ENCODE measurements around the gene COL26A1.

DNA sequence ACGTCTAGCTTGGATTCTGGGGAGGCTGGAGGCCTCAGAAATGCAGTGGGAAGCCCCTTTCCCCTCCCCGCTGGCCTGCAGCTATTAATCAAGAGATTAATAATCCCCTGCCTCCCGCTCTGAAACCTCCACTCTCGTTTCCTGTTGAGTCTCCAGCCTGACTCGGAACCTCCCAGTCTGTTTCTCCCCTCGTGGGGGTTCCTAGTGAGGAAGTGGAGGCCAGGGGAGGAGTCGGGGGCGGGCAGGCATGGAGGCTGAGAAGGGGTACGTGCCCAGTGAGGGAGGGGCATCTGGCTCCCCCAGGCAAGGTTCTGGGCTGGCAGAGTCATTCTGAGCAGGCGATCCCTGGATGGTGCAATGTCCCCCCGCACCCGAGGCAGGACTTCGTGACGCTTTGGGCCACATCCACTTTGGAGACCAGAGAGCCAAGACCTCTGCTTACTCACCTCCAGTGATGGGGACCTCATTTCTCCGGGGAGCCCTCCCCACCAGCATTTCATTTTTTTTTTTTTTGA lies 73.6 kb downstream of the COL26A1 start:
- TF ChIP-seq, protein P1, sequence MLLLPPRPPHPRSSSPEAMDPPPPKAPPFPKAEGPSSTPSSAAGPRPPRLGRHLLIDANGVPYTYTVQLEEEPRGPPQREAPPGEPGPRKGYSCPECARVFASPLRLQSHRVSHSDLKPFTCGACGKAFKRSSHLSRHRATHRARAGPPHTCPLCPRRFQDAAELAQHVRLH (tag by site-specific recombination; IDR thresholded peaks at IDR 0.05) = no peak
- TF ChIP-seq ZFP37 (tag by site-specific recombination; IDR thresholded peaks at IDR 0.05) (no peak), ZXDB (tag by site-specific recombination; IDR thresholded peaks at IDR 0.05) (no peak), ZNF548 (tag by site-specific recombination; IDR thresholded peaks at IDR 0.05) (no peak)
- TF ChIP-seq, protein P2, sequence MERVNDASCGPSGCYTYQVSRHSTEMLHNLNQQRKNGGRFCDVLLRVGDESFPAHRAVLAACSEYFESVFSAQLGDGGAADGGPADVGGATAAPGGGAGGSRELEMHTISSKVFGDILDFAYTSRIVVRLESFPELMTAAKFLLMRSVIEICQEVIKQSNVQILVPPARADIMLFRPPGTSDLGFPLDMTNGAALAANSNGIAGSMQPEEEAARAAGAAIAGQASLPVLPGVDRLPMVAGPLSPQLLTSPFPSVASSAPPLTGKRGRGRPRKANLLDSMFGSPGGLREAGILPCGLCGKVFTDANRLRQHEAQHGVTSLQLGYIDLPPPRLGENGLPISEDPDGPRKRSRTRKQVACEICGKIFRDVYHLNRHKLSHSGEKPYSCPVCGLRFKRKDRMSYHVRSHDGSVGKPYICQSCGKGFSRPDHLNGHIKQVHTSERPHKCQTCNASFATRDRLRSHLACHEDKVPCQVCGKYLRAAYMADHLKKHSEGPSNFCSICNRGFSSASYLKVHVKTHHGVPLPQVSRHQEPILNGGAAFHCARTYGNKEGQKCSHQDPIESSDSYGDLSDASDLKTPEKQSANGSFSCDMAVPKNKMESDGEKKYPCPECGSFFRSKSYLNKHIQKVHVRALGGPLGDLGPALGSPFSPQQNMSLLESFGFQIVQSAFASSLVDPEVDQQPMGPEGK (tag by site-specific recombination; IDR thresholded peaks at IDR 0.05) = no peak
